ENCODE results near the gene HES1. TPM values are rescaled to one million over a fixed set of nuclear protein-coding genes. Genes with fewer than 3 reads are reported as not detected.
A peak's percentile ranks its signal among the peaks of the same experiment; 100 is the strongest.

The HES1 gene
- total RNA-seq, 4 donors from 2014 or later = 9.6 to 31.5 (median 15.4) TPM

DNA sequence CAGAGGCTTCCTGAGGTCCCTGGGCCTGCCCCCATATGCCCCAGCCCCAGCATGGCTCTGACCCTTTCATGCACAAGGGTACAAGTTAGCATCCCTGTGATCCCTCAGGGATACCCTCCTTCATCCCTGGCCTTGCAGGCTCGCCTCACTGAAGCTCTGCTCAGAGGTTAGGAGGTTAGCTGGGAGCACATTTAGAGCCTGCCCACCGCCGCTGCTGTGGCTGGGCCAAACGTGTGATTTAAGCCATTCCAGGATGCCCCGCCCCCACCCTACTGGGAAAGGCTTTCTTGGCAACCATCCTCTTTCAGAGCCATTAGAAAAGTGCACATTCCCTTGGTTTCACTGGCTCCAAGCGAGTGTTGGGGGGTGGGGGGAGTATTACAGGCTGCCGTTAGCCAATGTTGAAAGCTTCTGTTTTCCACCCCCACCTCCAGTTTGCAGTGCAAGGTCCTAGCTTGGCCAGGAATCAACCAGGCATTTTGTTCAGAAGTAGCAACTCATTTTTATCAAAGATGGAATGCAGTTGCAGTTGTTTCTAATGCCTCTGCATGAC lies 6.3 kb upstream of the HES1 start:
- H3K36me3 ChIP-seq = no peaks in the 10 kb centered on the region
- no peak overlapping the region for H3K27ac ChIP-seq
- peaks cover 0 to 49% (median 19%) of the 10 kb centered on the region in 3 donors for H3K4me1 ChIP-seq
- no peaks in the 10 kb centered on the region for H3K27me3 ChIP-seq
- 37 to 60% methylated on average over 2 to 3 of the region's 7 CpGs for WGBS, 2 donors (ENCODE audit: low coverage in 1 of 2)
- no peak overlapping the region for H3K4me3 ChIP-seq
- H3K9me3 ChIP-seq = no peaks in the 10 kb centered on the region
- ATAC-seq = no peak
- TF ChIP-seq, protein P1, sequence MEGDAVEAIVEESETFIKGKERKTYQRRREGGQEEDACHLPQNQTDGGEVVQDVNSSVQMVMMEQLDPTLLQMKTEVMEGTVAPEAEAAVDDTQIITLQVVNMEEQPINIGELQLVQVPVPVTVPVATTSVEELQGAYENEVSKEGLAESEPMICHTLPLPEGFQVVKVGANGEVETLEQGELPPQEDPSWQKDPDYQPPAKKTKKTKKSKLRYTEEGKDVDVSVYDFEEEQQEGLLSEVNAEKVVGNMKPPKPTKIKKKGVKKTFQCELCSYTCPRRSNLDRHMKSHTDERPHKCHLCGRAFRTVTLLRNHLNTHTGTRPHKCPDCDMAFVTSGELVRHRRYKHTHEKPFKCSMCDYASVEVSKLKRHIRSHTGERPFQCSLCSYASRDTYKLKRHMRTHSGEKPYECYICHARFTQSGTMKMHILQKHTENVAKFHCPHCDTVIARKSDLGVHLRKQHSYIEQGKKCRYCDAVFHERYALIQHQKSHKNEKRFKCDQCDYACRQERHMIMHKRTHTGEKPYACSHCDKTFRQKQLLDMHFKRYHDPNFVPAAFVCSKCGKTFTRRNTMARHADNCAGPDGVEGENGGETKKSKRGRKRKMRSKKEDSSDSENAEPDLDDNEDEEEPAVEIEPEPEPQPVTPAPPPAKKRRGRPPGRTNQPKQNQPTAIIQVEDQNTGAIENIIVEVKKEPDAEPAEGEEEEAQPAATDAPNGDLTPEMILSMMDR (IDR thresholded peaks at IDR 0.05) = no peak

DNA sequence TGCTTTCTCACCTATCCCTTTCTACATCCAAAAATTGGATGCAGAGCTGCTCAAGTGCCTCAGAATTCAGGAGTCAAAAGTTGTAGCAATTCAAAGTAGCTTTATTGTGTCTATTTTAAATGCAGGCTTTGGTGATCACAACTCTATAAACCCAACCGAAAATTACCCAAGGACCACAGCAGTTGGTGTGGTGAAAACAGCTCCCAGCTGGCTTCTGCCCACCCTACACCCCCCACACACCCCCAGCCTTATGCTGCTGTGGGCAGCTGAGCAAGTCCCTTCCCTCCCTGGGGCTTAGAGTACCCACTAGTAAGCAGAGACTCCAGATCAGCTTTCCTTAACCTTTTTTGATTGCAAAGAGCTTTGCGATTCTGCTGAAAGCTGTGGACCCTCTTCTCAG lies 5.8 kb upstream of the HES1 start:
- no peak overlapping the region for H3K4me3 ChIP-seq
- no peak overlapping the region for H3K27ac ChIP-seq
- no peak for ATAC-seq
- no peaks in the 10 kb centered on the region for H3K27me3 ChIP-seq
- H3K9me3 ChIP-seq = no peaks in the 10 kb centered on the region
- H3K36me3 ChIP-seq = no peaks in the 10 kb centered on the region
- no peak for TF ChIP-seq EP300 (IDR thresholded peaks at IDR 0.05)
- no peak for TF ChIP-seq POLR2AphosphoS5 (IDR thresholded peaks at IDR 0.05)
- TF ChIP-seq, protein P1 (IDR thresholded peaks at IDR 0.05) = no peak
- TF ChIP-seq POLR2A (IDR thresholded peaks at IDR 0.05) = no peak
- H3K4me1 ChIP-seq = peaks cover 0 to 51% (median 20%) of the 10 kb centered on the region in 3 donors
- 46 to 75% methylated on average over 1 to 2 of the region's 2 CpGs for WGBS, 2 donors (ENCODE audit: low coverage in 1 of 2)

- Histone ChIP-seq H3K27me3 (no peaks in the 10 kb centered on the region), H3K4me3 (no peak overlapping the region), H3K4me1 (peaks cover 0 to 55% (median 24%) of the 10 kb centered on the region in 3 donors), H3K27ac (peak overlapping the region in 2 of 4 donors; percentile 4 to 48), H3K9me3 (no peaks in the 10 kb centered on the region), H3K36me3 (no peaks in the 10 kb centered on the region)
- 37 to 60% methylated on average over 2 to 13 of the region's 19 CpGs for WGBS, 2 donors (ENCODE audit: low coverage in 1 of 2)
- TF ChIP-seq POLR2A (IDR thresholded peaks at IDR 0.05) = no peak
- TF ChIP-seq EP300 (IDR thresholded peaks at IDR 0.05) = no peak
- TF ChIP-seq POLR2AphosphoS5 (IDR thresholded peaks at IDR 0.05) = no peak
- ATAC-seq = no peak
Observed at GRCh38 chr3:194130807-194131589, 5.0 kb upstream of the HES1 start.

DNA sequence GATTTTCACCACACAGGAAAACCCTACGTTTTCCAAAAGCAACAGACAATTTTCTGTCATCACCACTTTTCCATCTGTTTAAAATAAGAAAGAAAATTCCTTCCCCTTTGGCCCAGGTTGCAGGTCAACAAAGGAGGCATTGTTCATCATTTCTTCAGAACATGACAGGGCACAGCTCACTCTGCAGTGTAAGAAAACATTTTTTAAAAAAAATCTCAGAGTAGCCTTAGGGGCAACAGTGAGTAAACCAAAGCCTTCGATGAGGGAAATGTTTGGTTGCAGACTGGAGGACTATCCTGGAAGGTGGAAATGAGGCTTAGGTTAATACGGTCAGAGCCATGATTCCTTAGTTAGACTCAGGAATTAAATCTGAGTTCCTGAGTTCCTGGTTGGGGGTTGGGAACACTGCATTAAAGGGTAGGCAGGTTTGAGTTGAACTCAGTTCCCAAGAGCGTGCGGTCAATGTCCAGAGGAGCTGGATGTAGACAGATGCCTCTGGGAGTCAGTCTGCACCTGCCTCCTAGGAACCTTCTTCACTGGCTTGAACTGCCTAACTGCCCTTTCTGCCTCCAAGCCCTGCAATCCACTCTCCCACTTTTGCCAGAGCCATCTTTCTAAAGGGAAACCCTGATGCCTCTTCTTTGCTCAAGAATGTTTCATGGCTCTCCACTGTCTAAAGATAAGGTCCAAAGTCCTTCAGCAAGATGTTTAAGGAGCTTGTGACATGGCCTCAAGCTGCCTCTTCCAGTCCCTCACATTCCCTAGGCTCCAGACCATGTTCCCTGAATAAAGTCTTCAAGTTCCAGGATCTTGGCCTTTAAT lies 3.3 kb upstream of the HES1 start:
- Histone ChIP-seq H3K36me3 (no peaks in the 10 kb centered on the region), H3K9me3 (no peaks in the 10 kb centered on the region), H3K27me3 (no peaks in the 10 kb centered on the region), H3K4me3 (no peak overlapping the region), H3K4me1 (peaks cover 0 to 72% (median 24%) of the 10 kb centered on the region in 3 donors), H3K27ac (peak overlapping the region in 2 of 4 donors; percentile 97 to 98)
- TF ChIP-seq POLR2A (IDR thresholded peaks at IDR 0.05) = no peak
- no peak for TF ChIP-seq POLR2AphosphoS5 (IDR thresholded peaks at IDR 0.05)
- TF ChIP-seq, protein P1 (IDR thresholded peaks at IDR 0.05) = no peak
- TF ChIP-seq EP300 (IDR thresholded peaks at IDR 0.05) = no peak
- no peak for ATAC-seq
- WGBS, 2 donors (ENCODE audit: low coverage in 1 of 2) = 54 to 64% methylated on average over 3 to 5 of the region's 5 CpGs

GRCh38 chr3:194133661-194134230 lies 2.2 kb upstream of the HES1 start:
- WGBS, 2 donors (ENCODE audit: low coverage in 1 of 2) = 46% methylated on average over 6 of the region's 41 CpGs; no CpG with 5 or more reads in 1 of the 2 donors
- Histone ChIP-seq H3K4me1 (peaks cover 0 to 82% (median 32%) of the 10 kb centered on the region in 3 donors), H3K4me3 (peak overlapping the region; percentile 19 to 70), H3K27me3 (no peaks in the 10 kb centered on the region), H3K36me3 (no peaks in the 10 kb centered on the region), H3K9me3 (no peaks in the 10 kb centered on the region), H3K27ac (peak overlapping the region; percentile 21 to 98 (median 93))
- TF ChIP-seq POLR2AphosphoS5 (IDR thresholded peaks at IDR 0.05) = peak; percentile 47
- TF ChIP-seq, protein P1 (IDR thresholded peaks at IDR 0.05) = no peak
- peak; percentile 2 for ATAC-seq
